ENCODE measurements around the gene PAM16. TPM values are rescaled to one million over a fixed set of nuclear protein-coding genes. Genes with fewer than 3 reads are reported as not detected.

Gene PAM16
- total RNA-seq, 1 experiment from 2014 or later, result 80.4 TPM

DNA sequence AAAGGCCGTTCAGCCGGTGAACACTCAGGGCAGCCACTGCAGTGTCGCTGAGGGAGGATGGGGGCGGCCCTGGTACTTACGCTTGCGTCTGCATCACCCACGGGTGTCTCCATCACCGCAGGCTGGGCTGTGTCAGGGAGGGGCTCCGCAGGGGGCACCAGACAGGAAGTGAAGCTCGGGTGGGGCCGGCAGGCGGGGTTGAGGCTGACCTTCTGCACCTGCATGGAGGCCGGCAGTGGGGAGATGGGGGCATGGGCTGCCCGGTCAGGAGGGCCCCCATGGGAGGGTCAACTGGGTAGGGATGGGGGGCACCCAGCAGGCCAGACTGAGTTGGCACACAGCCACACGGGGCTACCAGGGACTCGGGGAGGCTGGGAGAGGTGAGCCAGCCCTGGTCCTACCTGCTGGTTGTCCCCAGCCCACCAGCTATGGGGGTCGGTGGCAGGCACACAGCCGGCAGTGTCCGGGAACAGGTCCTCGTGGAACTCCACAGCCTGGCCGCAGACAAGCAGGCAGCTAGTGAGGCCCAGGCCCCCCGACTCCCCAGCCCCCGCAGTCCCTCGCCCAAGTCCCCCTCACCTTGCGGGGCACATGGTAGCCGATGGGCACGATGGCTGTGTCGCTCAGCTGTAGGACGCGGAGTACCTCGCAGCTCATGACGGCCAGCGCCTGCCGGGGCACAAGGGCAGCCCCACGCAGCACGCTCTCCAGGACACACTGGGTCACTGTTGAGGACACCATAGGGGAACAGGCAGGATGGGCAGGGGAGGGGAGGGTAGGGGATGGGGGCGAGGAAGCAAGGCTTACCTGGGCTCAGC is 13.3 kb upstream of the PAM16 start:
- Histone ChIP-seq H2AFZ (ENCODE audit: low read length) (no peak overlapping the region), H3T11ph (ENCODE audit: low read length) (no peak overlapping the region), H4K8ac (replicated peaks; ENCODE audit: insufficient read length, low read depth, low read length) (no peak overlapping the region), H3K14ac (ENCODE audit: insufficient read depth, low read length) (no peak overlapping the region), H2BK20ac (ENCODE audit: low read depth, low read length, poor library complexity, severe bottlenecking) (no peak overlapping the region), H2BK5ac (ENCODE audit: insufficient read length, low read length) (no peak overlapping the region), H3K4me2 (ENCODE audit: insufficient read depth, insufficient read length, low read length) (no peak overlapping the region), H3K23me2 (ENCODE audit: insufficient read length, low read depth, low read length, poor library complexity, severe bottlenecking) (peaks cover 1% of the 10 kb centered on the region), H3K9ac (ENCODE audit: extremely low read depth, insufficient read length, low read length) (no peak overlapping the region), H3K23ac (ENCODE audit: insufficient read length, low read depth, low read length) (no peak overlapping the region), H2BK120ac (ENCODE audit: low read depth, low read length, poor library complexity, severe bottlenecking) (no peak overlapping the region), H3K79me1 (ENCODE audit: insufficient read depth, low read depth, low read length, poor library complexity, severe bottlenecking) (no peaks in the 10 kb centered on the region), H3K4me1 (ENCODE audit: insufficient read depth, low read length) (no peaks in the 10 kb centered on the region), H3K79me2 (ENCODE audit: insufficient read depth, low read length) (no peaks in the 10 kb centered on the region), H3K4ac (ENCODE audit: low read depth, low read length) (no peak overlapping the region), H4K20me1 (ENCODE audit: control insufficient read depth, insufficient read depth, insufficient read length) (no peaks in the 10 kb centered on the region), H3K56ac (ENCODE audit: insufficient read length, low read depth, low read length) (no peak overlapping the region), H3K27ac (ENCODE audit: insufficient read length, low read depth, low read length) (no peak overlapping the region), H4K5ac (ENCODE audit: insufficient read length, low read depth, low read length) (no peak overlapping the region), H3K27me3 (ENCODE audit: insufficient read depth, low read length) (no peaks in the 10 kb centered on the region), H4K91ac (ENCODE audit: insufficient read length, low read depth, low read length) (no peak overlapping the region), H3K9me3 (ENCODE audit: control insufficient read depth, low read depth, low read length) (no peaks in the 10 kb centered on the region), H2AK5ac (ENCODE audit: insufficient read length, low read length) (no peak overlapping the region), H2BK12ac (ENCODE audit: insufficient read length, low read depth, low read length) (no peak overlapping the region), H3K18ac (ENCODE audit: insufficient read length, low read depth, low read length) (no peak overlapping the region), H2BK15ac (ENCODE audit: low read depth, low read length) (no peak overlapping the region)
- WGBS (ENCODE audit: extremely low coverage, insufficient read length, low lambda C conversion rate), result no CpG with 5 or more reads among the region's 37 CpGs
- no peaks in the 10 kb centered on the region; a peak in 1 of 7 replicates for H3K36me3 Mint-ChIP-seq (ENCODE audit: insufficient read depth in 1 of 3, low read depth in 3 of 3)
- no peak overlapping the region for H3K4me3 Mint-ChIP-seq
- no peaks in the 10 kb centered on the region for H3K27me3 Mint-ChIP-seq (ENCODE audit: low read depth)
- no peaks in the 10 kb centered on the region for H3K9me3 Mint-ChIP-seq
- no peaks in the 10 kb centered on the region for H3K4me1 Mint-ChIP-seq
- no peak for DNase-seq
- TF ChIP-seq, protein P1, sequence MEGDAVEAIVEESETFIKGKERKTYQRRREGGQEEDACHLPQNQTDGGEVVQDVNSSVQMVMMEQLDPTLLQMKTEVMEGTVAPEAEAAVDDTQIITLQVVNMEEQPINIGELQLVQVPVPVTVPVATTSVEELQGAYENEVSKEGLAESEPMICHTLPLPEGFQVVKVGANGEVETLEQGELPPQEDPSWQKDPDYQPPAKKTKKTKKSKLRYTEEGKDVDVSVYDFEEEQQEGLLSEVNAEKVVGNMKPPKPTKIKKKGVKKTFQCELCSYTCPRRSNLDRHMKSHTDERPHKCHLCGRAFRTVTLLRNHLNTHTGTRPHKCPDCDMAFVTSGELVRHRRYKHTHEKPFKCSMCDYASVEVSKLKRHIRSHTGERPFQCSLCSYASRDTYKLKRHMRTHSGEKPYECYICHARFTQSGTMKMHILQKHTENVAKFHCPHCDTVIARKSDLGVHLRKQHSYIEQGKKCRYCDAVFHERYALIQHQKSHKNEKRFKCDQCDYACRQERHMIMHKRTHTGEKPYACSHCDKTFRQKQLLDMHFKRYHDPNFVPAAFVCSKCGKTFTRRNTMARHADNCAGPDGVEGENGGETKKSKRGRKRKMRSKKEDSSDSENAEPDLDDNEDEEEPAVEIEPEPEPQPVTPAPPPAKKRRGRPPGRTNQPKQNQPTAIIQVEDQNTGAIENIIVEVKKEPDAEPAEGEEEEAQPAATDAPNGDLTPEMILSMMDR (conservative IDR thresholded peaks at IDR 0.05), result no peak
- H3K27ac Mint-ChIP-seq, result no peak overlapping the region
